Kidney (tissue), 14 donors: ENCODE results near the gene JADE1. TPM values are rescaled to one million over a fixed set of nuclear protein-coding genes. Genes with fewer than 3 reads are reported as not detected.

ENCODE experiments used
- DNase-seq, 5 donors: peaks; one replicate each; pipeline ENCODE4 v3.0.0-alpha.2; 2013 to 2020
- FAIRE-seq: peaks from 2 replicates; lab custom pipeline; 2012; peaks lifted over from hg19 to GRCh38; lab: Jason Lieb, UNC
- H3K27ac ChIP-seq, 2 donors: one replicate each; pipeline ENCODE4 v1.7.0; 2013; ENCODE audit warnings: low read depth in 2 of 2, low read length in 2 of 2, inconsistent platforms in 1 of 2
- H3K27me3 ChIP-seq: one replicate; pipeline ENCODE4 v1.7.1; 2013; ENCODE audit warnings: low read length, inconsistent platforms; ENCODE audit not compliant: control insufficient read depth, insufficient read depth
- H3K36me3 ChIP-seq, 3 donors: one replicate each; pipeline versions ENCODE4 v1.7.0 to v1.7.1; 2013; ENCODE audit warnings: low read length in 3 of 3, control low read depth in 1 of 3, inconsistent platforms in 1 of 3; ENCODE audit not compliant: insufficient read depth in 3 of 3, control insufficient read depth in 2 of 3
- H3K4me1 ChIP-seq, 3 donors: one replicate each; pipeline versions ENCODE4 v1.7.0 to v1.7.1; 2013; ENCODE audit warnings: low read length in 3 of 3, inconsistent platforms in 1 of 3, low read depth in 1 of 3; ENCODE audit not compliant: control insufficient read depth in 2 of 3, insufficient read depth in 2 of 3
- H3K4me3 ChIP-seq, 3 donors: one replicate each; pipeline versions ENCODE4 v1.7.0 to v1.8.1; 2013; ENCODE audit warnings: low read length in 3 of 3, control low read depth in 1 of 3, inconsistent platforms in 1 of 3
- H3K9ac ChIP-seq, 3 donors: one replicate each; pipeline versions ENCODE4 v1.7.0 to v1.7.1; 2013; ENCODE audit warnings: low read length in 3 of 3, control low read depth in 1 of 3, inconsistent platforms in 1 of 3
- H3K9me3 ChIP-seq, 3 donors: one replicate each; pipeline versions ENCODE4 v1.7.0 to v1.7.1; 2013; ENCODE audit warnings: low read length in 3 of 3, control low read depth in 1 of 3, inconsistent platforms in 1 of 3; ENCODE audit not compliant: control insufficient read depth in 2 of 3, insufficient read depth in 1 of 3
- intact Hi-C: fragments of 100-400 bp; cut with DNase I; formaldehyde crosslinking; loops from one replicate; pipeline ENCODE4 v1.11.1; 2022
- polyA plus RNA-seq: library from polyadenylated mRNA; stranded (reverse); fragments of 350-450 nt; fragmentation: Illumina TruSeq; extraction: RNeasy Lipid Tissue Mini Kit (QIAGEN cat#74804); gene quantifications from one replicate; pipeline ENCODE4 v1.2.3, GENCODE V29; 2014; ENCODE audit warnings: low read depth, low replicate concordance; ENCODE audit not compliant: insufficient read depth
- total RNA-seq: library from RNA; stranded (reverse); fragmentation: NEBNext Ultra II Directional; extraction: Animal tissue kit (Norgen Biotek cat#: 25700); gene quantifications from one replicate; pipeline ENCODE4 v1.2.1, GENCODE V29; 2021
- TF ChIP-seq, protein P1 (sequence below): IDR thresholded peaks from 3 replicates; pipeline ENCODE4 v1.5.1; 2012; ENCODE audit warnings: mild to moderate bottlenecking, moderate library complexity, borderline replicate concordance; ENCODE audit not compliant: insufficient read depth; ENCODE audit errors: extremely low read depth
- donor health status: control.
- donor health status: control.
- donor health status: control.
- donor health status: control.
- donor health status: control.
- donor health status: DM: yes; HTN: yes; CAD: no.
- donor health status: Normal renal cell carcinoma (clear cell type).

Gene JADE1
- total and polyA plus RNA-seq, 2 donors from 2014 or later: 23.0 to 119 TPM

DNA sequence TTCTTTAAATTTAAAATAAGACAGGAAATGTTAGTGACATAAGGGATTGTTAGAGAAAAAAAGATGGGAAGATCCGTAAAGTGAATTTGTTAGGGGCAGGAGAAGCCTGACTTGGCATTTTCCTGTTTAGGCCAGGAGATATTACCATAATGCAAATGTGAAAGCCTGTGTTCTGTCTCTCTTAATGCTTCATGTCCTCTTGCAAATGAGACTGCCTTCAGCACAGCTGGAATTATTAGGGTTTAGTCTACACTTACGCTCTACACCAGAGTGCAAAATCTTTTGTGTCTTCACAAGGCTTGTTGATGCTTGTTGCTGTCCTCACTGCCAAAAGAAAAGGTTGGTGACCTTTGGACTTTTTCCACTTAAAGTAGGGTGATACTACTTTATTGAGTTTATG is 56.8 kb downstream of the JADE1 start:
- no peak overlapping the region for H3K4me3 ChIP-seq

DNA sequence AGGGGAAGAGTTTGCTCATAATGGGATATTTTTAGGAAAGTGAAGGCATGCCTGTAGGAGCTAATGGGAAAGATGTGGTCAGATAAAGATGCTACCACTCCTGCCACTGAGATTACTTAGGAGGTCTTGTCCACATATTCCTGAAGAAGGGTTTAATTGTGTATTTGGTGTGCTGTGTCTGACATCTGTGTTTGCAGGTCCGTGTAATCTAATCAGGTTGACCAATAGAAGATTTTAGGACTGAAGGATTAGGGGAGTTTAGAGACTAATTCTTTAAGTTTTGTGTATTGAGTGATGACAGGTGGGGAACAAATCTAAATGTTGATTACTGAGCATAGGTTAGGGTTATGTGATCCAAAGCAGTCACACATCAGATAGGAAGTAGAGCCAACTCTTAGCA is 57.2 kb downstream of the JADE1 start:
- FAIRE-seq (no peak), DNase-seq (no peak)
- Histone ChIP-seq H3K9me3 (no peaks in the 10 kb centered on the region), H3K27me3 (no peaks in the 10 kb centered on the region), H3K4me1 (peaks cover 0 to 10% (median 0%) of the 10 kb centered on the region in 3 donors), H3K9ac (no peak overlapping the region), H3K27ac (no peak overlapping the region), H3K4me3 (no peak overlapping the region), H3K36me3 (peaks cover 4 to 63% (median 36%) of the 10 kb centered on the region in 3 donors)
- TF ChIP-seq, protein P1, sequence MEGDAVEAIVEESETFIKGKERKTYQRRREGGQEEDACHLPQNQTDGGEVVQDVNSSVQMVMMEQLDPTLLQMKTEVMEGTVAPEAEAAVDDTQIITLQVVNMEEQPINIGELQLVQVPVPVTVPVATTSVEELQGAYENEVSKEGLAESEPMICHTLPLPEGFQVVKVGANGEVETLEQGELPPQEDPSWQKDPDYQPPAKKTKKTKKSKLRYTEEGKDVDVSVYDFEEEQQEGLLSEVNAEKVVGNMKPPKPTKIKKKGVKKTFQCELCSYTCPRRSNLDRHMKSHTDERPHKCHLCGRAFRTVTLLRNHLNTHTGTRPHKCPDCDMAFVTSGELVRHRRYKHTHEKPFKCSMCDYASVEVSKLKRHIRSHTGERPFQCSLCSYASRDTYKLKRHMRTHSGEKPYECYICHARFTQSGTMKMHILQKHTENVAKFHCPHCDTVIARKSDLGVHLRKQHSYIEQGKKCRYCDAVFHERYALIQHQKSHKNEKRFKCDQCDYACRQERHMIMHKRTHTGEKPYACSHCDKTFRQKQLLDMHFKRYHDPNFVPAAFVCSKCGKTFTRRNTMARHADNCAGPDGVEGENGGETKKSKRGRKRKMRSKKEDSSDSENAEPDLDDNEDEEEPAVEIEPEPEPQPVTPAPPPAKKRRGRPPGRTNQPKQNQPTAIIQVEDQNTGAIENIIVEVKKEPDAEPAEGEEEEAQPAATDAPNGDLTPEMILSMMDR: no peak
- intact Hi-C loops: loop anchor here (10.0 kb wide), 1 partner anchor 672 kb away; no protein-coding TSS in a partner anchor

More for the DNA sequence above, 56.8 kb downstream of the JADE1 start:
- Histone ChIP-seq H3K9ac (no peak overlapping the region), H3K4me1 (peaks cover 0 to 10% (median 0%) of the 10 kb centered on the region in 3 donors), H3K9me3 (no peaks in the 10 kb centered on the region), H3K27ac (no peak overlapping the region), H3K36me3 (peaks cover 6 to 65% (median 36%) of the 10 kb centered on the region in 3 donors), H3K27me3 (no peaks in the 10 kb centered on the region)
- TF ChIP-seq, protein P1: no peak
- intact Hi-C loops: loop anchor here (10.0 kb wide), 1 partner anchor 671 kb away; no protein-coding TSS in a partner anchor
- FAIRE-seq: no peak
- no peak for DNase-seq

DNA sequence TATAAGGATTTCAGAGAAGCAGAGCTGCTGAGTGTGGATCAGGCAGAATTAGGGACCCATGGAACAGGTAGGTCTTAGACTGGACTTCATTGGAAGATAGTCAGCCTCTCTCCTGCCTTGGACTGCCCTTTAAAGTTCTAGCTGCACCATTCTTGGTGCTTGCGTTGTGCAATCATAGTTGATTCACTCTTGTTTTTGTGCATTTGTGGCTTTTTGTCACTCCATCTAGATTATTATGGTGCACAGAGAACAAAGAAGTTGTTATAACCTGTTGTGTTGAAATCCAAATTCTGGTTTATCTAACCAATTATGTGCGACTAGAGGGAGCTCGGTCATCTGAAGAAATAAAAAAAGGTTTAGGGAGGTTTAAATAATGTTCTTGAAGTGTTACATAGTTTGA is 59.3 kb downstream of the JADE1 start:
- Histone ChIP-seq H3K27me3 (no peaks in the 10 kb centered on the region), H3K4me1 (no peaks in the 10 kb centered on the region), H3K36me3 (peaks cover 0 to 62% (median 33%) of the 10 kb centered on the region in 3 donors), H3K9me3 (no peaks in the 10 kb centered on the region), H3K9ac (no peak overlapping the region), H3K27ac (no peak overlapping the region), H3K4me3 (no peak overlapping the region)
- intact Hi-C loops: loop anchor here (10.0 kb wide), 1 partner anchor 674 kb away; no protein-coding TSS in a partner anchor
- FAIRE-seq (no peak), DNase-seq (no peak)
- TF ChIP-seq, protein P1: no peak
